Activated naive CD4-positive, alpha-beta T cell treated with anti-CD3 and anti-CD28 coated beads, Interleukin-2, amount 50 U/mL, for 16 hours (primary cell): Measurements from ENCODE around the gene ZNRD2.
"Not testable (repeated sequence)": the region's sequence is repeated elsewhere in the genome, so short reads cannot be mapped to it uniquely, and the experiment has no call there.

Experiments
- DNase-seq: peaks from one replicate; pipeline ENCODE4 v3.0.0-alpha.2; 2020

ZNRD2 gene

DNA sequence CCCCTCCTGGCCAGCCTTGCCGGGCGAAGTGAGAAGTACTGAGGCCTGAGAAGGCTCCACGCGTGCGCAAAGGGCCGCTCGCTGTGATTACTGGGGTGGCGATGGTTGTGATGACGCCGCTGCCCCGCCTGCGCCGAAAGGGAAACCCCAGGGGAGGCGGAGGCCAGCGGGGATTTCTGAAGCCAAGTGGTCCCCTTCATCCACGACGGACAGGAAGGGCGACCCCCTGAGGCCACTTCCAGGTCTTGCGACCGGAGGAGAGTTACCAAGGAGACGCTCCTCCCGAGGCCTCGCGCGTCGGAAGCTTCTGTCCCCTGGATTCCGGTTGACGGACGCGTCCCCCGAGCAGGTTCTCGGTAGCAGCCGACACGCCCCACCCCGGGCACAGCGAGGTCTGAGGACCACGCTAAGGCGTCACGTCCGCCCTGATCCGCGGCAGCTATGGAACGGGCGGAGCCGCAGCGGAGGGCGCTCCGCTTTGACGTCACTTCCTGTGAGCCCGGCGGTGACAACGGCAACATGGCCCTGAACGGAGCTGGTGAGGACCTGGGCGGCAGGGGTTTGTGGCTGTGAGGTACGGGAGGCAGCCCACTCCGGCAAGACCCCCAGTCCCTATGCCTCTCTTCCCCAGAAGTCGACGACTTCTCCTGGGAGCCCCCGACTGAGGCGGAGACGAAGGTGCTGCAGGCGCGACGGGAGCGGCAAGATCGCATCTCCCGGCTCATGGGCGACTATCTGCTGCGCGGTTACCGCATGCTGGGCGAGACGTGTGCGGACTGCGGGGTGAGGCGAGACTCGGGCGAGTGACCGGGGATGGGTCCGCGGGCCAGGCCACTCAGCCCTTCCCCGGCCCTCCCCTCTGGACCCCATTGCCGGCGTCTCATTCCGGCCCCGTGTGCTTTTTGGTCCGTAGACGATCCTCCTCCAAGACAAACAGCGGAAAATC lies at the start of gene ZNRD2:
TSS of gene ZNRD2 (plus strand) at position 505 of the 946 bp plus-strand sequence. CDS start at position 520, 15 bp downstream.
- peak; percentile 99 for DNase-seq

DNA sequence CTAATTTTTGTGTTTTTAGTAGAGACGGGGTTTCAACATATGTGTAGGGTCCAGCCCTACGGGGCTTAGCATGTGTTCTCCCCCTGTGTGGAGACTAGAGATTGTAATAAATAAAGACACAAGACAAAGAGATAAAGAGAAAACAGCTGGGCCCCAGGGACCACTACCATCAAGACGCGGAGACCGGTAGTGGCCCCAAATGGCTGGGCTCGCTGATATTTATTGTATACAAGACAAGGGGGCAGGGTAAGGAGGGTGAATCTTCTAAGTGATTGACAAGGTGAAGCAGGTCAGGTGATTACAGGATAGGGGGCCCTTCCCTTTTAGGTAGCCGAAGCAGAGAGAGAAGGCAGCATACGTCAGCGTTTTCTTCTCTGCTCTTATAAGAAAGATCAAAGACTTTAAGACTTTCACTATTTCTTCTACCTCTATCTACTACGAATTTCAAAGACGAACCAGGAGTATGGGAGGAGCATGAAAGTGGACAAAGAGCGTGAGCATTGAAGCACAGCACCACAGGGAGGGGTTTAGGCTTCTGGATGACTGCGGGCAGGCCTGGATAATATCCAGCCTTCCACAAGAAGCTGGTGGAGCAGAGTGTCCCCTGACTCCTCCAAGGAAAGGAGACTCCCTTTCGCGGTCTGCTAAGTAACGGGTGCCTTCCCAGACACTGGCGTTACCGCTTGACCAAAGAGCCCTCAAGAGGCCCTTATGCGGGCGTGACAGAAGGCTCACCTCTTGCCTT lies 48.3 kb upstream of the ZNRD2 start:
- DNase-seq: not testable (repeated sequence)

GRCh38 chr11:65522718-65523630 lies 47.3 kb upstream of the ZNRD2 start:
- DNase-seq: not testable (repeated sequence)

- DNase-seq: not testable (repeated sequence)
Observed at GRCh38 chr11:65523631-65523968, 46.7 kb upstream of the ZNRD2 start.

GRCh38 chr11:65524014-65524740 lies 46.1 kb upstream of the ZNRD2 start:
- no peak for DNase-seq

GRCh38 chr11:65524741-65525545 lies 45.3 kb upstream of the ZNRD2 start, which contains the start of gene SCYL1:
SCYL1 (plus strand) TSS chr11:65525083; CDS start chr11:65525154, 71 bp downstream.
- peak; percentile 69 for DNase-seq

DNA sequence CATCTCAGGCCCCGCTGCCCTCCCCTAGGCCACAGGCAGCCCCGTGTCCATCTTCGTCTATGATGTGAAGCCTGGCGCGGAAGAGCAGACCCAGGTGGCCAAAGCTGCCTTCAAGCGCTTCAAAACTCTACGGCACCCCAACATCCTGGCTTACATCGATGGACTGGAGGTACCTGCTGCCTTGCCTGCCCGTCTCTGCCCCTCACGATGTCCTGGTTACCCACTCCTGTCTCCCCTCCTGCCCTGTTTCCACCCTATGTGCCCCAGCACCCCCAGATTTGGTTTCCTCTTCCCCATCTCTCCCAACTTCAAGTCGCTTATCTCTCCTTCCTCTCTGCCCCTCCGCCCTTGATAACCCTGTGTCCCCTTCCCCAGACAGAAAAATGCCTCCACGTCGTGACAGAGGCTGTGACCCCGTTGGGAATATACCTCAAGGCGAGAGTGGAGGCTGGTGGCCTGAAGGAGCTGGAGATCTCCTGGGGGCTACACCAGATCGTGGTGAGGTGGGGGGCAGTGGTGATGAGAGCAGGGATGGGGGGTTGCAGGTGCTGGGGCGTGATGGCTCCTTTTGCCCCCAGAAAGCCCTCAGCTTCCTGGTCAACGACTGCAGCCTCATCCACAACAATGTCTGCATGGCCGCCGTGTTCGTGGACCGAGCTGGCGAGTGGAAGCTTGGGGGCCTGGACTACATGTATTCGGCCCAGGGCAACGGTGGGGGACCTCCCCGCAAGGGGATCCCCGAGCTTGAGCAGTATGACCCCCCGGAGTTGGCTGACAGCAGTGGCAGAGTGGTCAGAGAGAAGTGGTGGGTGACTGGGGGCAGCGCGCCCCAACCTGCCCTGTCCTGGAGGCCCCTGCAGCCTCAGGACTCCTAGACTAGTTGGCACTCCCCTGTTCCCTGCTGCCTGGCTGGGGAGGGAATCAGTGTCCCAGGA lies 44.5 kb upstream of the ZNRD2 start:
- no peak for DNase-seq

GRCh38 chr11:65526744-65527143 lies 43.5 kb upstream of the ZNRD2 start:
- no peak for DNase-seq

- DNase-seq: no peak
Observed at GRCh38 chr11:65528819-65529350, 41.4 kb upstream of the ZNRD2 start.

DNA sequence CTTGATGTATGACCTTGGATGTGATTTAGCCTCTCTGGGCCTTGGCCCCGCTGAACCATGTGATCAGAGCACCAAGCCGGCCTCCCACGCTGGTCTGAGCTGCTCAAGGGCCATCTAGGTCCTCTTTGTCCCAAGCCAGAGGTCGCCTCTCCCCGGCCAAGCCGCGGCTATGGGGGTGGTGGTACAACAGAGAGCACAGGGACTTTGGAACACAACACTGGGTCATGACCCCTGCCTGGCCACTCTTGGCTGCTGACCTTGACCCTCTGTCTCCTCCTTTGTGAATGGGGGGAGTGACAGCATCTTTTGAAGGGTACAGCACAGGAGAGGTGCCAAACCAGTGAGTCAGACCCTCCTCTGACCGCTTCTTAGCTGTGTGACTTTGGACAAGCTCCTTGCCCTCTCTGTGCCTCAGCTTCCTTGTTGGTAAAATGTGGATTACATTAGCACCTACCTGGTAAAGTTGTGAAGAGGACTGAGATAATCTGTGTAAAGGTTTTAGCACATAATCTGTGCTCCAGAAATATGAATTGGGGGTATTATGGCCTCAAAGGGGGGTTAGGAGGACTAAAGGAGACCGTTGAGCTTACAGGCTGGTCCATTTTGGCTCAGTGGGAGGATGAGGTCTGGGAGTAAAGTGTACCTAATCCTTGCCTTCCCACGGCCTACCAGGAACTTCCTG lies 40.7 kb upstream of the ZNRD2 start:
- DNase-seq: no peak

- DNase-seq: no peak
Observed at GRCh38 chr11:65530157-65530496, 40.1 kb upstream of the ZNRD2 start.

- no peak for DNase-seq
Observed at GRCh38 chr11:65532388-65533064, 37.8 kb upstream of the ZNRD2 start.

DNA sequence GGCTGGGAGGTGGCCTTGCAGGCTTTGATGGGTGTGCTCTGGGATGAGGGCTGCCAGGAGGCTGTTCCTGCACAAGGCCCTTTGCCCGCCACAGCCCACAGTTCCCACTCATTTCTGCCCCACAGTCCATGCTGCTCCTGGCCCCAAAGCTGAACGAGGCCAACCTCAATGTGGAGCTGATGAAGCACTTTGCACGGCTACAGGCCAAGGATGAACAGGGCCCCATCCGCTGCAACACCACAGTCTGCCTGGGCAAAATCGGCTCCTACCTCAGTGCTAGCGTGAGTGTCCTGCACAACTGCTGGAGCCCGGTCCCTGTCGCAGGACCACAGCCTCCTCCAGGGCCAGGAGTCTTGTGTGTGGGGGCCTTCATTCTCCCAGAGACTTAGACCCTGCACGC lies 35.2 kb upstream of the ZNRD2 start:
- DNase-seq: no peak

DNA sequence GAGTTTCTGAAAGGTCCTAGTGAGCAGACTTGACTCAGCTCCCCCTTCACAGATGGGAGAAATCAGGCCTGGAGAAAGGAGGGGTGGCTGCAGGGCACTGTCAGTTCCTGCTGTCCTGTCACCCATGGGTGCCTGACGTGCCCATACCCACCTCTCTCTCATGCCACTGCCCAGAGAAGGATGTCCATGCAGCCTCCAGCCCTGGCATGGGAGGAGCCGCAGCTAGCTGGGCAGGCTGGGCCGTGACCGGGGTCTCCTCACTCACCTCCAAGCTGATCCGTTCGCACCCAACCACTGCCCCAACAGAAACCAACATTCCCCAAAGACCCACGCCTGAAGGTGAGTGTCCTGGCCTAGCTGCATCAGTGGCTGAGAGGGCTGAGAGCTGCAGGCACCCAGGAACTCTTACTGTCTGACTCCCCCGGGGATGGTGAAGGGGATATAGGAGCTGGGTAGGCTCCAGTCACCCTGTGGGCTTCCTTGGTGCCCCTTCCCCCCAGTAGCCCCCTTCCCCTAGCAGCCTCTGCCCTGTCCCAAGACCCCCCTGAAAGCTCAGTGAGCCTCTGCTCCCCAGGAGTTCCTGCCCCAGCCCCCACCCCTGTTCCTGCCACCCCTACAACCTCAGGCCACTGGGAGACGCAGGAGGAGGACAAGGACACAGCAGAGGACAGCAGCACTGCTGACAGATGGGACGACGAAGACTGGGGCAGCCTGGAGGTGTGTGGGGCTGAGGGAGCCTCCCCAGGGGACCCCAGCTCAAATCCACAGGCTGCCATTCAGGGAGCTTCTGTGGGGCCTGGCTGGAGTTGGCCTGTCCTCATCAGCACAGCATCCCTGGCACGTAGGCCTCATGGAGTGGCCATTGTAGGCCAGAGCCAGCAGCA lies 33.6 kb upstream of the ZNRD2 start:
- DNase-seq: no peak

DNA sequence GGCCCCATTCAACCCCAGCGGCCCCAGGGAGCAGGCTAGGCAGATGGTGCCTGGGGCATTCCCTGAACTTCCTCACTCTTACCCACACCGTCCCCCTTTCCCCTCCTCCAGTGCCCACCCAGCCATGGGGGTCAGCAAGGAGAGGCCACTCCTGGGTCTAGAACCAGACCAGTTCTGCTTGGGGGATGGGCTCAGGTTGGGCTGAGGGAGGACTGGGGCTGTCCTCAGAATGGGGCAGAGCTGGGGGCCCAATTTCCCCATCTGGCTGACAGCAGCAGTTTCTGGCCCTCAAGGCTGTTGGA lies 33.0 kb upstream of the ZNRD2 start:
- no peak for DNase-seq

- no peak for DNase-seq
Observed at GRCh38 chr11:65537620-65538231, 32.6 kb upstream of the ZNRD2 start.

GRCh38 chr11:65538232-65538914 lies 31.9 kb upstream of the ZNRD2 start:
- DNase-seq: no peak
